GM20431 (cell line): Measurements from ENCODE around the gene UROC1.

Source experiments
- in situ Hi-C: fragments of 300-500 bp; cut with MseI, MboI; formaldehyde crosslinking; loops from one replicate; pipeline ENCODE4 v1.15.0; 2020; ENCODE audit warnings: low sequenced_read_pairs; ENCODE audit not compliant: unreplicated experiment

The UROC1 gene

DNA sequence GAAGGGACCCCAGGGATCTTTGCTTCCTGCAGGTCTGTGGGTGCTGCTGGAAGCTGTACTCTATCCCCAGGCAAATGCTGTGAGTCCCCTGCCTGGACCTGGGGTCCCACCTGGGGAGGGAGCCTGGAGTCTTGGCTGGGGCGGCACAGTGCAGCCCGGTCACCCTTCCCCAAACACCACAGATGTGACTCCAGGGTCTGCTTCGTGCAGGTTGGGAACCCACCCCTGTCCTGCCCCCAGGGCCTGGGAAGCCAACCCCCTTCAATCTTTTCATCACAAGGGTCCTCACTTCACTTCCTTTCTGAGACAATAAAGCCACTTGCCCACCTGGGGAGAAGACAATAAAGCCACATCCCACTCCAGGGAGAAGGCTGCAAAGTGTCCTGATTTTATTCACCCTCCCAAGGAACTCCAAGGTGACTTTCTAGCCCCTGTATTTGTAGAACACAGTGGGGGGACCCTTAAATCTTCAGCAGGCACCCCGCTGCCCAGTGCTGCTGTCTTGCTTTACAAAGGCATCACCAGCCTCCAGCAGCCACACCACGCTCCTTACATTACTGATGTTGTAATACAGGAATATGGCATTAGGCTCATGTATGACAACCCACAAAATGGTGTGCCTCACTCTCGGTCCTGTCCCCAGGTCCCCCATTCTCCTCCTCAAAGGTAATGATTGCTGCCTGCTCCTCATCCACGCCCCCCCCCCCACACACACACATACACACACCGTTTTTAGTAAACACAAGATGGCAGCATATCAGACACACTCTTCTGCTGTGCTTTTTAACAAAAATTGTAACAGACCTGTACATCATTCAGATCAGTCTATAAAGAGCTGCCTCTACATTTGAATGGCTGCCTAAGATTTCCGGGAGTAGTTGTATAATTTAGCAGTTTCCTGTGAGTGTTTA lies 31.2 kb upstream of the UROC1 start:
- in situ Hi-C loops, result no loop called here

DNA sequence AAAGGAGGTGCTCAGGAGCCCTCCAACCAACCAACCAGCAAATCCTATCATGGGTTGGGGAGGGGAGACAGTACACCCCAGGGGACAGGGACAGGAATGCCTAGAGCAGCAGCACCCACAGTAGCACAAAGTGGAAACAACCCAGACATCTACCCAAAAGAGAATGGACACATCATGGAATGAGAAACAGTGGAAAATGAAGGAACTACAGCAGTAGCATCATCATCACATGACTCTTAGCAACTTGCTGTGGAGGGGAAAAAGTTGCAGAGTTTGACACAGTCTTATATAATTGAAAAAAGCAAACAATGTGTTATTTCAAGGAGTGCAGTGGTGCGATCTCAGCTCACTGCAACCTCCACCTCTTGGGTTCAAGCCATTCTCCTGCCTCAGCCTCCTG lies 30.1 kb upstream of the UROC1 start:
- in situ Hi-C loops, result no loop called here

DNA sequence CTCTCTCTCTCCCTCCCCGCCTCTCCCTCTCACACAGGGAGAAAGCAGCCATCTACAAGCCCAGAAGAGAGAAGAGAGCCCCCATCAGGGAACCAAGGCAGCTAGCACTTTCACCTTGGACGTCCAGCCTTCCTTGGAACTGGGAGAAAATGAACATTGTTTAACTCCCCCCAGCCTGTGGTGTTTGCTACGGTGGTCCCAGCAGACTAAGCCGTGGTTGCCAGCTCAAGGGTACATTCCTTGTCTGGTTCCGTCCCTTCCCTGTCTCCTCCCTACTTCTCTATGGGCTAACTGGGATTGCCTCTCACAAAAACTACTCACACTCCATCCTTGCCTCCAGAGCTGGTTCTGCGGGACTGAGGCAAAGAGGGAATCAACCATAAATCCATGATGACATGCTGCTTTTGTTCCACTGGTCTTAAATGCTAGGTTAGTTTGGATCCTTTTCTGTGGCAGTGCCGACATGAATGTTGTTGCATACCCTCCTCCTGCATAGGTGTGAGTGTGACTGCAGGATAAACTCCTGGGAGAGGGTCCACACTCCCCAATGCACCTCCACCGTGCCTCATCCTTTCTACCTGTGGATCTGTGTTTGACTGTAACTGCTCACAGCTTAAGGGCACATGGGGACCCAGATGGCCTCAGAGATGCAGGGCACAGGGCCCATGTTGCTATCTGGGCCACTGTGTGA lies 29.1 kb upstream of the UROC1 start:
- in situ Hi-C loops, result no loop called here

DNA sequence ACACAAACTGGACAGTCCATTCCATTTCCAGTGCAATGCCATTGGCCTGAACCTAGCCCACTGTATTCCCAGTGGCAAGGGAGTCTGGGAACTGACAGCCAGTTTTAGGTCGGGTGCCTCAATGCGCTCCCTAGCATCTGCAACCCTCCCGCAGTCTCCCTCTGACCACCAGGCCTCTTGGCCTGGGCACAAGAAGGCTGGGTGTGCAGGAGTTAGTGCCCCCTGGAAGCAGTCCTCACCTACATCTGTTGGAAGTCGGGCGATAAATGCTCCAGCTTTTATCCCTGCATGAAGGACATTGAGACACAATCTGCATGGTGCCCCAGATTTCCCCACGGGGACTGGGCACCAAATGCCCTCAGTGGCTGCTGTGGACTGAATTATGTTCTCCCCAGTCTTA lies 28.4 kb upstream of the UROC1 start:
- in situ Hi-C loops, result no loop called here

DNA sequence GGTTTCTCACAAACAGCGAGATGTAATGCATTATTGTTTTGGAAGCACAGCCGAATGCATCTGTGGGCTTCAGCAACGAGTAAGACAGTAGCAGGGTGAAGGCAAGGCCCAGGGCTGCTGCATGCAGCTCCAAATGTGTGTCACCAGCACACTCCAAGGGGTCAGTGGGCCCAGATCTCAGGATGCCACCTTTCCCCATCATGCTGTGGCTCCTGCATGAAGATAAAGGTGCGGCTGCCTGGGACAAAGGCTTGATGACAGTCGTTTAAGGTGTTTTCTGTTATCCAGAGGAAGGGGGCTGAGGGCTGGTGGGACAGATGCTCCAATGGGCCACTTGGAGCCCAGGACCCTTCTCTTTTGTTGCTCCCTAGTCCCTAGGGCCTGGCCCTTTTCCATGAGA lies 28.0 kb upstream of the UROC1 start:
- in situ Hi-C loops, result no loop called here

DNA sequence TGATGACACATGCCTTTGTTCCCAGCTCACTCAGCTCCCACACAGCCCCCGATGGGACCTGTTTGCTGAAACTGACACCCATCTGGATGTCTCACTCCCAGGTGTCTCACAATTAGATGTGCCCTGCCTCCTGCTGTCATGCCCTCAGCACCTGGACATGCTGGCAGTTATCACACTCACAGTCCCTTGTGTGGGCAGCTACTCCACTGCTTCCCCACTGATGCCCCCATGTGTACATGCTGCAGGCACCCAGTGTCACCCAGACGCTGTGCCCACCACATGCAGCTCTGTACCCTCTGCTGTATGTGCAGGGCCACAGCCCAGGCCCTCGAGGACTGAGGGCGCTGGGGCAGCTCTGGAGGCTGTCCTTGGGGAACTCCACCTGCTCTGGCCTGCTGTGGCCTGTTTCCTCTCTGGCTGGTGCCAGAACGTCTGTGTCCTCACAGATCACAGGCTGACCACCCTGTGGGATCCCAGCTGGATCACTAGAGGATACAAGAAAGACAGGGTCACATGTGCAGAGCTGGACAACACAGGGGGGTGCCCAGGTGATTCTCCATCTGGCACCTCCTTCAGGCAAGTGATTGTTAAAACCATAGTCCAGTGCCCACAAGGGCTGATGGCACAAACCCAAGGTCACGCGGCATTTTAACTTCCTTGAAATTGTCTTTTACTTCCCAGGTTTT lies 27.2 kb upstream of the UROC1 start:
- in situ Hi-C loops, result no loop called here

DNA sequence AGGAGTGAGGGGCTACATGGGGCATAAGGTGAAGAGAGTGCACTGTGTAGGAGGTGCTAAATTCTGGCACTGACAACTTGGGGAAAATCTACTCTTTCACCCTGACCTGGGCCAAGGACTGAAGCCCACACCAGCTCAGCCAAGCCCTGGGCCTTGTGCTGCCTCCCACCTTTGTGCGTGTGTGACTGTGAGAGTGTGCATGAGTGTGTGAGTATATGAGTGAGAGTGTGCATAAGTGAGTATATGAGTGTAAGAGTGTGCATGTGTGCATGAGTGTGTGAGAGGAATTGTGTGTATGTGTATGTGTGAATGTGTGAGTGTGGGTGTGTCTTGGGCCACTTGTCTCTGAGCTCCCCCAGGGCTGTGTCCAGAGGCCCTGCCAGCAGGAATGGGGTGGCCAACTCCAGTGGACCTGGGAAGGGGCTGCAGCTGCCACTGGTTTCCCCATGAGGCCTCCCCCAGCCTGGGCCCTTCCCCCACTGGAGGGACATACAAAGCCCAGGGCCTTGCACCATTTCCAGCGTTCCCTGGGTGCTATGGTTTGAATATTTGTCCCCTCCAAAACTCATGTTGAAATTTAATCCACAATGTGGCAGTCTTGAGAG lies 26.0 kb upstream of the UROC1 start:
- in situ Hi-C loops, result no loop called here

DNA sequence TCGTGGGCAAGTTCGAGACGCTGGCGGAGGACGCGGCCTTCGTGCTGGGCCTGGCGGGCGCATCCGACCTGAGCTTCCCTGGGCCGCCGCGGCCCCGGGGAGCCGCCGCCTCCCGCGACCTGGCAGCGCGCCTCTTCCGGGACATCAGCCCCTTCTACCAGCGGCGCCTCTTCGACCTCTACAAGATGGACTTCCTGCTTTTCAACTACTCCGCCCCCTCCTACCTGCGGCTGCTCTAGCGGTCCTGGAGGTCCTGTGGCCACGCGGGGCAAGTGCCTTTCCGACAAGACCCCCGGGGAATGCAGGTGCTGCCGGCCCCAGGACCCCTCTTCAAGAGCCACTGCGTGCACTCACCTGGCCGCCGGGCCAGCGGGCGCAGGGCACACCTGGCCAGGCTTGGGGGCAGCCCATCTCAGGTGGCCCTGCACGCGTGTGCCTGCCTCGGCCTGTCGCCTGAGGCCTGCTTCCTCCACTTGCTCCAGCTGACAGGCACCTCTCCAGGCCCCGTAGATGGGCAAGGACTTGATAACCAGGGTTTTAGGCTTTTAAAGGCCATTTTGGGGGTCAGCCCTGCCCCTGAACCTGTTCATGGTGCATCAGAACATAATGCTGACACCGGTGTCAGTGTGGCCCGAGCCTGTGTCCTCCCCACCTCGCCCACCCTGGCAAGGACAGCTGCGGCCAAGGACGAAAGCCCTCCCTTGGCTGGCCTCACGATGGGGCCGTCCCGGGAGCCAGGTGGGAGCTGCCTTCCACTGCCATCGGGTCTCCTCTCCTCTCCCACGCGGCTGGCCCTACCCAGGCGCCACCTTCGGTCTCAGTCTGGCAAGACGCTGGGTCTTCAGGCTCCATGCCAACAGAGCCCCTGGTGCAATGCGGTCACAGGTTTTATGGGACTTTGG lies 25.0 kb upstream of the UROC1 start:
- in situ Hi-C loops, result no loop called here

DNA sequence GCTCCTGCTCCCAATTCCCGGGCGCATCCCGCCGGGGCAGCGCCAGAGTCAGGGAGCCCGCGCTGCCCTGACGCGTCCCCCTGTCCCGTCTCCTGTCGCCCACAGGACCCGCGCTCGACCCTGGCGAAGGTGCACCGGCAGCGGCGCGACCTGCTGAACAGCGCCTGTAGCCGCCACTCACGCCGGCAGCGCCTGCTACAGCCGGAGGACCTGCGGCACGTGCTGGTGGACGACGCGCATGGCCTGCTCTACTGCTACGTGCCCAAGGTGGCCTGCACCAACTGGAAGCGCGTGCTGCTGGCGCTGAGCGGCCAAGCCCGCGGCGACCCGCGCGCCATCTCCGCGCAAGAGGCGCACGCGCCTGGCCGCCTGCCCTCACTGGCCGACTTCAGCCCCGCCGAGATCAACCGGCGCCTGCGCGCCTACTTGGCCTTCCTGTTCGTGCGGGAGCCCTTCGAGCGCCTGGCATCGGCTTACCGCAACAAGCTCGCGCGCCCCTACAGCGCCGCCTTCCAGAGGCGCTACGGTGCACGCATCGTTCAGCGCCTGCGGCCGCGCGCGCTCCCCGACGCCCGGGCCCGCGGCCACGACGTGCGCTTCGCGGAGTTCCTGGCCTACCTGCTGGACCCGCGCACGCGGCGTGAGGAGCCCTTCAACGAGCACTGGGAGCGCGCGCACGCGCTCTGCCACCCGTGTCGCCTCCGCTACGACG lies 24.2 kb upstream of the UROC1 start:
- in situ Hi-C loops, result no loop called here

DNA sequence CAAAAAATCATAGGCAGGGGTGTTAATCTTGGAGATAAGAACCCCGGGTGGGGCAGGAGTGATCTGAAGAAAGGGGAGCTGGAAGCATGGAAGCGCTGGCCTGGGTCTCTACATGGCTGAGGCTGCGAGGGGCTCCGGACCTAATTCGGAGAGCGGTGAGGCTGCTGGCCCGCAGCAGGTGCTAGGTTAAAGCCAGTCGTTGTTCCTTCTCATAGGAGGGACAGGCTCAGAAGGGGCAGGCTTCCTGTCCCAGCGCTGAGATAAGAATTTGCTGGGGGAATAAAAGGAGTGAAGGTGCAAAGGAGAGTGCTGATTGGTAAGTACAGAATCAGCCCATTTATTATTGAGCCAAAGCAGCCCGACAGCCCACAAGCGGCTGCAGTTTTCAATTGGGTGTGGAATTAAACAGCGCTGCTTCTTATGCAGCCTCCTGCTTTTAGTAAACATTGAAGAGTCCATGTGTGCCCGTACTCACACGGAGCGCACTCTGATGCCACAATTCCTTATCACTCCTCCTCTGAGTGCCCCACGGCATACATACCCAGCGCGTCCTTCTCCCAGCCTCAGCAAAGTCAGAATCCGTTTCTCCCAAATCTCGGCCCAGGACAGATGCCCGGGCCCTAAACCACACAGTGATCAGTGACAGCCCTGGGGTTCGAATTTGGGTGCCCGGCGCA lies 23.5 kb upstream of the UROC1 start:
- in situ Hi-C loops, result no loop called here

DNA sequence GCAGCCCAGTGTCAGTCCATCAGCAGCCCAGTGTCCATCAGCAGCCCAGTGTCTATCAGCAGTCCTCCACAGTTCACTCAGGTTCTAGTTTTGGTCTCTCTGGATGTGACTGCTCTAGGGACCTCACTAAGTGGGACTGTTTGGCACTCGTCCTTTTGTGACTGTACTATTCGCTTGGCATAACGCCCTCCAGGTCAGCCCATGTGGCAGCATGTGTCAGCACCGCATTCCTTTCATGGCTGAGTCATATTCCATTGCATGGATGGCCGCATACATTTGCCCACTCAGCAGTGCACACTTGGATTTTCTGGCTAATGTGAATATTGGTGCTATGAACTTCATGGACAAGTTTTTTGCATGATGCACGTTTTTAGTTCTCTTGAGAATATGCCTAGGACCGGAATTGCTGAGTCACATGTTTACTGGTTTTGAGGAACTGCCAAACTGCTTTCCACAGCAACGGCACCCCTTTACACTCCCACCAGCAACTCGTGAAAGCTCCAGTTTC lies 22.8 kb upstream of the UROC1 start:
- in situ Hi-C loops, result no loop called here

DNA sequence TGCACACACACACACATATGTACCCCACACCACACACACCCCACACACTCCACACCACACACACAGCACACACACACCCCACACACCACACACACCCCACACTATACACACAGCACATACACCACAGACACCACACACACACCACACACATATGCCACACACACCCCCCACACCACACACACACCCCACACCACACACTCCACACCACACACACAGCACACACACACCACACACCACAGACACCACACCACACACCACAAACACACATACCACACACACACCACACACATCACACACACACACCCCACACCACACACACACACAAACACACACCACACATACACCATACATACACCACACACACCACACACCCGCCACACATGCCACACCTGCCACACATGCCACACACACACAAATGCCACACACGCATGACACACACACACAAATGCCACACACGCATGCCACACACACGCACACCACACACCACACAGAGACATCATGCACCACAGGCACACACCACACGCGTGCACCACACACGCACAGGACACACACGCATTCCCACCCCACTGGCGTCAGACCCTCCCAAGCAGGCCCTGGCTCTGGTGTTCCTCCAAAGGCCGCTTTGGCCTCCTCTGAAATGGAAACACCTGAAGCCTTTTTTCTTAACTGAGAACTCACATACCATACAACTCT lies 22.1 kb upstream of the UROC1 start:
- in situ Hi-C loops, result no loop called here

DNA sequence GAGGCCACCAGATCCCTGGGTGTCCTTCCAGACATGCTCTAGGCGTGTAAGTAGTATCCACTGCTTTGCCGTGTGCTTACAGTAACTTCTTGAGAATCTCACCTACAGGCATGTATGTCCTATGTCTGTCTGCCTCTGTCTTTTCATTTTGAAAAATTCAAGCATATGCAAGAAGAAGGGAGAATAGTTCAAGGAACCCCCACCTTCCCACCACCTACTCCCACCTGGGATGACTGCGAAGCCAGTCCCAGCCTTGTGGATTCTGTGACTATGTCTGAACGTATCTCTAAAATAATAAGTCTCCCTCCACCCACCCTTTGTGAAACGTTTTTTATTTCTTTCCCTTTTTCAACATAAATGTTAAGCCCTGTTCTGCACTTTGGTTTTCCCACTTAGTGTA lies 21.4 kb upstream of the UROC1 start:
- in situ Hi-C loops, result no loop called here

DNA sequence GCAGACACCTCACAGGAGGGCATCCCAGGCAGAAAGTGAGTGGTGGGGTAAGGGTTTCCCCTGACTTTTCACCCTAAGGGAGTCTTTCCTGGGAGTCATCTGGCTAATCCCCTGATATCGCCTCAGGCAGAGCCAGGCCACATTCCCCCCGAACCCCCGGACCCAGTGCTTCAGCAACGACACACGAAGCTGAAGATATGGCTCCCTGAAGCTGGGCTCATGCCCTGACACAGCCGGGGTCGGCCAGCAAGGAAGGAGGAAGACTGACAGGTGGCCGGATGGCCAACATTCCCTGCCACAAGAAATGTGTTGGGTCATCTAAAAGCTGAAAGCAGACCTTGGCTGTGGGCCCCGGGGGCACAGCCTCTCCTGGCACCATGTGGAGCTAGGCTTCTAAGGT lies 20.7 kb upstream of the UROC1 start:
- in situ Hi-C loops, result no loop called here

DNA sequence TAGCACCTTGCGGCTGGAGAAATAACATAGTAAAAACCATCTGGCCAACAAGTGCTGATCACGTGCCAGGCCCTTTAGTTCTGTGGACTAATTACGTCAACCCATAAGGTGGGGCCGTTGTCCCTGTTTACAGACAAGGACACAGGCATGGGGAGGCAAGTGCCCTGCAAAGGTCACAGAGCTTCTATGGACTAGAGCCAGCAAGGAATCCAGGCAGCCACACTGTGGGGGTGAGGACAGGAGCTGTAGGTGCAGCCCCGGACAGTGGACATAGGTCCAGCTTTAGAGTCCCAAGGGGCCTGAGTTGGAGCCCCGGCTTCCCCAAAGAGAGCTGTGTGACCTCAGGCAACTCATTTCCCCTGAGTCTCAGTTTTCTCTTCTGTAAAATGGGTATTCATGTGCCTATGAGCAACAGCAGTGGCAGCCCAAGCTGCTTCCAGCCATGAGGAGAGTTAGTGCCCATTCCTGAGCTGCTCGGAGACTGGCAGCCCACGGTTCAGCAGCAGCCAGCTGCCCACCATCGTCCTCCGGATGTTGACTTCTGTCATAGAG lies 20.2 kb upstream of the UROC1 start:
- in situ Hi-C loops, result no loop called here

DNA sequence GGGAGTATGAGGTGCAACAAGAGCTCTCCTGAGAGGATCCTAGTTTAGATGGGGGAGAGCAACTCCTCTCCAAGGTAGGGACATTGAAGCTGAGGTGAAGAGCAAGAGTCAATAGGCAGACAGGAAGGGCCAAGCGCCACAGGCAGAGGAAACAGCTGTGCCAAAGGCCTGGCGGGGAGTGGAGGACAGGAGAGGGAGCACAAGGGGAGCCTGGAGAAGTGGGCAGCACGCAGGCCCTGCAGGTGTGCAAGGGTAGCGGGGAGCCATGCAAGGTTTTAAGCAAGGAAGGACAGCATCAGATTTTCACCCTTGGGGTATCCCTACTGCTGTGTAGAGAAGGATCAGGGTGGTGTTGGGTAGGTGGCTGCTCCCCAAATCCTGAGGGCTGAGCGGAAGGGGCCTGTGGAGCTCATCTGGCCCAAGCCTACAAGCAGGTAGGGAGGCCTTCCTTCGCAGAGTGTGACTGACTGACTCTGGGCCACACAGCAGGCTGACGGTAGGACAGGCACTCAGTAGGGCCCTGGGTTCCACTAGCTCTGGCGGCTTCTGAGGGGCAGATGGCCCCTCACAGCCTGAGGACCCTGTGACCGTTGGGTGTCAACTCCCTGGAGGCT lies 19.6 kb upstream of the UROC1 start:
- in situ Hi-C loops, result no loop called here

DNA sequence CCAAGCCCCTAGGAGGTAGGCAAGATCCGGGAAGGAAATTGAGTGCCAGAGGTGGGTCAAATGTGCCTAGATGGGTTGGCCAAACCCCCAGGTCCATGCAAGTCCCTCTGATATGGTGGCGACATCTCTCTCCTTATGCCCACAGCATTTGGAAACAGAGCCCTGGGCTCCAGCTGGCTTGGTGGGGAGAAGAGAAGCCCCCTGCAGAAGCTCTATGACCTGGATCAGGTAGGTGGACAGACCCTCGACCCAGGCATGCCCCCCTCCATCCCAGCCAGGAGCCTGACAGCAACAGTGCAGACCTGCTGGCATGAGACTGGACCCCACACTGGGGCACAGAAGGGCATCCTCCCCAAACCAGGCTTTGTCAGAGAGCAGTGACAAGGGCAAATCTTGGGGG lies 18.6 kb upstream of the UROC1 start:
- in situ Hi-C loops, result no loop called here
